ENCODE data around the gene GPN3. TPM values are rescaled to one million over a fixed set of nuclear protein-coding genes. Genes with fewer than 3 reads are reported as not detected.

Gene GPN3
- total and polyA plus RNA-seq, 2 of the 13 experiments (the other 11 are each of a cell fraction or from before 2014, with no cell fraction given): 28.7 to 29.5 TPM

DNA sequence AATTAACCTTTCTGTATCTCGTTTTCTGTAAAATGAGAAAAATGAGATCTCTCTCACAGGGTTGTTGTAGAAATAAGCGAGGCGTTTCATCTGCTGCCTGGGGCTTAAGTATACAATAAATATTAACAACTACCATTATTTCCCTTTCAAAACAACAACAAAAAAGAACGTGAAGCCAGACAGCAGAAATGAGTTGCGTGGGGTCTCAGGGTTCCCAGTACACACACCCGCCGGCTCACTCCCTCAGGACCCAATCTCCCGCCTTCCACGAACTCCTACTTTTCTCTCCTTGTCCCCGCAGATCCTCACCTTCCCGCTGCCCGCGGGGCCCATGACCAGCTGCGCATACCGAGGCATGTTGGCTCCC lies 227 bp downstream of the GPN3 start (continued):
- TF ChIP-seq SNAI1 (CRISPR knock-in tag; IDR thresholded peaks at IDR 0.05; ENCODE audit: borderline replicate concordance) (0 out of 2 replicates have a peak, but pooled peaks have one; percentile 15), ZNF329 (CRISPR knock-in tag; IDR thresholded peaks at IDR 0.05; ENCODE audit: low read depth) (0 out of 2 replicates have a peak, but pooled peaks have one; percentile 30), ZNF274 (CRISPR knock-in tag; IDR thresholded peaks at IDR 0.05) (0 out of 2 replicates have a peak, but pooled peaks have one; percentile 41), POLR2A (IDR thresholded peaks at IDR 0.05; ENCODE audit: insufficient read depth in 1 of 2, low read depth in 2 of 2, low read length in 2 of 2) (peak in 1 of 2 experiments; percentile 91; a peak in 1 of 4 replicates), THAP7 (CRISPR knock-in tag; IDR thresholded peaks at IDR 0.05) (peak; percentile 14; the same call in 1 of the 2 replicates), SP4 (CRISPR knock-in tag; IDR thresholded peaks at IDR 0.05) (no peak), ZBTB21 (CRISPR knock-in tag; IDR thresholded peaks at IDR 0.05) (peak; percentile 22; the same call in 1 of the 2 replicates), HMGXB4 (CRISPR knock-in tag; IDR thresholded peaks at IDR 0.05; ENCODE audit: borderline replicate concordance in 1 of 2, low read depth in 1 of 2) (no peak), SIN3A (IDR thresholded peaks at IDR 0.05; ENCODE audit: borderline replicate concordance, low read depth, low read length) (peak; percentile 60; the same call in 1 of the 2 replicates), THAP9 (CRISPR knock-in tag; IDR thresholded peaks at IDR 0.05; ENCODE audit: borderline replicate concordance) (peak; percentile 99; the same call in 1 of the 2 replicates), ZEB1 (IDR thresholded peaks at IDR 0.05; ENCODE audit: insufficient replicate concordance, low read depth) (peak; percentile 47), ZKSCAN1 (IDR thresholded peaks at IDR 0.05; ENCODE audit: low read length) (no peak)
- TF ChIP-seq, protein P1, sequence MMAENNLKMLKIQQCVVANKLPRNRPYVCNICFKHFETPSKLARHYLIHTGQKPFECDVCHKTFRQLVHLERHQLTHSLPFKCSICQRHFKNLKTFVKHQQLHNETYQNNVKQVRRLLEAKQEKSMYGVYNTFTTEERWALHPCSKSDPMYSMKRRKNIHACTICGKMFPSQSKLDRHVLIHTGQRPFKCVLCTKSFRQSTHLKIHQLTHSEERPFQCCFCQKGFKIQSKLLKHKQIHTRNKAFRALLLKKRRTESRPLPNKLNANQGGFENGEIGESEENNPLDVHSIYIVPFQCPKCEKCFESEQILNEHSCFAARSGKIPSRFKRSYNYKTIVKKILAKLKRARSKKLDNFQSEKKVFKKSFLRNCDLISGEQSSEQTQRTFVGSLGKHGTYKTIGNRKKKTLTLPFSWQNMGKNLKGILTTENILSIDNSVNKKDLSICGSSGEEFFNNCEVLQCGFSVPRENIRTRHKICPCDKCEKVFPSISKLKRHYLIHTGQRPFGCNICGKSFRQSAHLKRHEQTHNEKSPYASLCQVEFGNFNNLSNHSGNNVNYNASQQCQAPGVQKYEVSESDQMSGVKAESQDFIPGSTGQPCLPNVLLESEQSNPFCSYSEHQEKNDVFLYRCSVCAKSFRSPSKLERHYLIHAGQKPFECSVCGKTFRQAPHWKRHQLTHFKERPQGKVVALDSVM (CRISPR knock-in tag; IDR thresholded peaks at IDR 0.05): no peak
- TF ChIP-seq, protein P2, sequence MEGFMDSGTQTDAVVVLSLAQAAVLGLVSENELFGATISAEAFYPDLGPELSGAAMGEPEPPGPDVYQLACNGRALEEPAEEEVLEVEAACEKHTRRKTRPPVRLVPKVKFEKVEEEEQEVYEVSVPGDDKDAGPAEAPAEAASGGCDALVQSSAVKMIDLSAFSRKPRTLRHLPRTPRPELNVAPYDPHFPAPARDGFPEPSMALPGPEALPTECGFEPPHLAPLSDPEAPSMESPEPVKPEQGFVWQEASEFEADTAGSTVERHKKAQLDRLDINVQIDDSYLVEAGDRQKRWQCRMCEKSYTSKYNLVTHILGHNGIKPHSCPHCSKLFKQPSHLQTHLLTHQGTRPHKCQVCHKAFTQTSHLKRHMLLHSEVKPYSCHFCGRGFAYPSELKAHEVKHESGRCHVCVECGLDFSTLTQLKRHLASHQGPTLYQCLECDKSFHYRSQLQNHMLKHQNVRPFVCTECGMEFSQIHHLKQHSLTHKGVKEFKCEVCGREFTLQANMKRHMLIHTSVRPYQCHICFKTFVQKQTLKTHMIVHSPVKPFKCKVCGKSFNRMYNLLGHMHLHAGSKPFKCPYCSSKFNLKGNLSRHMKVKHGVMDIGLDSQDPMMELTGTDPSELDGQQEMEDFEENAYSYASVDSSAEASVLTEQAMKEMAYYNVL (CRISPR knock-in tag; IDR thresholded peaks at IDR 0.05; ENCODE audit: borderline replicate concordance): no peak
- TF ChIP-seq, protein P3, sequence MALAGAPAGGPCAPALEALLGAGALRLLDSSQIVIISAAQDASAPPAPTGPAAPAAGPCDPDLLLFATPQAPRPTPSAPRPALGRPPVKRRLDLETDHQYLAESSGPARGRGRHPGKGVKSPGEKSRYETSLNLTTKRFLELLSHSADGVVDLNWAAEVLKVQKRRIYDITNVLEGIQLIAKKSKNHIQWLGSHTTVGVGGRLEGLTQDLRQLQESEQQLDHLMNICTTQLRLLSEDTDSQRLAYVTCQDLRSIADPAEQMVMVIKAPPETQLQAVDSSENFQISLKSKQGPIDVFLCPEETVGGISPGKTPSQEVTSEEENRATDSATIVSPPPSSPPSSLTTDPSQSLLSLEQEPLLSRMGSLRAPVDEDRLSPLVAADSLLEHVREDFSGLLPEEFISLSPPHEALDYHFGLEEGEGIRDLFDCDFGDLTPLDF (CRISPR knock-in tag; IDR thresholded peaks at IDR 0.05): peak; percentile 36; the same call in 1 of the 2 replicates
- TF ChIP-seq, protein P4, sequence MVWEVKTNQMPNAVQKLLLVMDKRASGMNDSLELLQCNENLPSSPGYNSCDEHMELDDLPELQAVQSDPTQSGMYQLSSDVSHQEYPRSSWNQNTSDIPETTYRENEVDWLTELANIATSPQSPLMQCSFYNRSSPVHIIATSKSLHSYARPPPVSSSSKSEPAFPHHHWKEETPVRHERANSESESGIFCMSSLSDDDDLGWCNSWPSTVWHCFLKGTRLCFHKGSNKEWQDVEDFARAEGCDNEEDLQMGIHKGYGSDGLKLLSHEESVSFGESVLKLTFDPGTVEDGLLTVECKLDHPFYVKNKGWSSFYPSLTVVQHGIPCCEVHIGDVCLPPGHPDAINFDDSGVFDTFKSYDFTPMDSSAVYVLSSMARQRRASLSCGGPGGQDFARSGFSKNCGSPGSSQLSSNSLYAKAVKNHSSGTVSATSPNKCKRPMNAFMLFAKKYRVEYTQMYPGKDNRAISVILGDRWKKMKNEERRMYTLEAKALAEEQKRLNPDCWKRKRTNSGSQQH (CRISPR knock-in tag; IDR thresholded peaks at IDR 0.05; ENCODE audit: low read depth): 0 out of 2 replicates have a peak, but pooled peaks have one; percentile 51

Data from HepG2 (cell line).